LoVo (cell line): Measurements from ENCODE around the gene NEUROD1.

Source experiments
- DNase-seq: peaks from one replicate; pipeline ENCODE4 v3.0.0-alpha.2; 2016; ENCODE audit warnings: low spot score

The NEUROD1 gene

GRCh38 chr2:181632733-181633401 lies 47.5 kb downstream of the NEUROD1 start:
- DNase-seq, result no peak

- DNase-seq, result no peak
These were observed 51.4 kb downstream of the NEUROD1 start for GRCh38 chr2:181628590-181629585.

GRCh38 chr2:181627545-181627944 lies 52.8 kb downstream of the NEUROD1 start:
- DNase-seq, result no peak

GRCh38 chr2:181626671-181627070 lies 53.6 kb downstream of the NEUROD1 start:
- DNase-seq, result no peak
